ENCODE results near the gene CEP95.
A peak's percentile ranks its signal among the peaks of the same experiment; 100 is the strongest.

Gene CEP95

GRCh38 chr17:64506576-64507412 lies at the start of gene CEP95 (continued):
- TF ChIP-seq MZF1 (tag by site-specific recombination; IDR thresholded peaks at IDR 0.05; ENCODE audit: borderline replicate concordance) = no peak
- no peak for TF ChIP-seq MYNN (tag by site-specific recombination; IDR thresholded peaks at IDR 0.05; ENCODE audit: borderline replicate concordance)
- no peak for TF ChIP-seq TSHZ1 (tag by site-specific recombination; IDR thresholded peaks at IDR 0.05; ENCODE audit: borderline replicate concordance)
- TF ChIP-seq ZSCAN18 (tag by site-specific recombination; IDR thresholded peaks at IDR 0.05) = 0 out of 2 replicates have a peak, but pooled peaks have one; percentile 53
- TF ChIP-seq ELK4 (IDR thresholded peaks at IDR 0.05; ENCODE audit: borderline replicate concordance, low read depth, low read length) = no peak; the same call in 1 of the 2 replicates
- peak; percentile 95 for TF ChIP-seq ZSCAN30 (tag by site-specific recombination; IDR thresholded peaks at IDR 0.05)
- TF ChIP-seq ZNF274 (IDR thresholded peaks at IDR 0.05; ENCODE audit: low read length) = no peak
- no peak for TF ChIP-seq ZNF274 (tag by site-specific recombination; IDR thresholded peaks at IDR 0.05; ENCODE audit: borderline replicate concordance)
- TF ChIP-seq ZNF510 (tag by site-specific recombination; IDR thresholded peaks at IDR 0.05; ENCODE audit: insufficient replicate concordance) = no peak
- TF ChIP-seq ZNF585B (tag by site-specific recombination; IDR thresholded peaks at IDR 0.05) = no peak
- no peak for TF ChIP-seq AEBP2 (tag by site-specific recombination; IDR thresholded peaks at IDR 0.05; ENCODE audit: borderline replicate concordance)
- no peak for TF ChIP-seq SCRT2 (tag by site-specific recombination; IDR thresholded peaks at IDR 0.05)
- TF ChIP-seq ZBTB49 (tag by site-specific recombination; IDR thresholded peaks at IDR 0.05; ENCODE audit: low read depth) = no peak
- 0 out of 2 replicates have a peak, but pooled peaks have one; percentile 12 for TF ChIP-seq REPIN1 (tag by site-specific recombination; IDR thresholded peaks at IDR 0.05; ENCODE audit: low read depth)
- TF ChIP-seq ZNF768 (tag by site-specific recombination; IDR thresholded peaks at IDR 0.05) = no peak
- TF ChIP-seq EGR2 (tag by site-specific recombination; IDR thresholded peaks at IDR 0.05; ENCODE audit: low read depth) = no peak; the same call in 1 of the 2 replicates
- TF ChIP-seq ZNF785 (tag by site-specific recombination; IDR thresholded peaks at IDR 0.05) = 0 out of 2 replicates have a peak, but pooled peaks have one; percentile 44
- peak; percentile 82; the same call in 1 of the 2 replicates for TF ChIP-seq KLF9 (tag by site-specific recombination; IDR thresholded peaks at IDR 0.05; ENCODE audit: low read depth)
- TF ChIP-seq ZBTB11 (tag by site-specific recombination; conservative IDR thresholded peaks at IDR 0.05; ENCODE audit: low read depth) = peak; percentile 94
- TF ChIP-seq OSR2 (tag by site-specific recombination; IDR thresholded peaks at IDR 0.05) = no peak
- TF ChIP-seq ZNF692 (tag by site-specific recombination; IDR thresholded peaks at IDR 0.05) = peak; percentile 82
